ENCODE data around the gene CENPX.

GRCh38 chr17:82007228-82007494, 15.5 kb downstream of the CENPX start:
- TF ChIP-seq CTCF (IDR thresholded peaks at IDR 0.05) (no peak), POLR2A (IDR thresholded peaks at IDR 0.05) (no peak)

Measured in adrenal gland (tissue), 5 donors.